PC-9 (cell line): ENCODE results near the gene CLN6.

Source experiments
- EZH2 ChIP-seq: fragments of 200-600 bp; sonication (generic); IDR thresholded peaks from 2 replicates; pipeline ENCODE4 v1.8.0; 2017; ENCODE audit warnings: antibody characterized with exemption, low read depth
- TF ChIP-seq, protein P1 (sequence below): fragments of 200-600 bp; sonication (generic); conservative IDR thresholded peaks from 2 replicates; pipeline ENCODE4 v1.6.1; 2017; ENCODE audit warnings: mixed run types, antibody characterized with exemption, mild to moderate bottlenecking, moderate library complexity

DNA sequence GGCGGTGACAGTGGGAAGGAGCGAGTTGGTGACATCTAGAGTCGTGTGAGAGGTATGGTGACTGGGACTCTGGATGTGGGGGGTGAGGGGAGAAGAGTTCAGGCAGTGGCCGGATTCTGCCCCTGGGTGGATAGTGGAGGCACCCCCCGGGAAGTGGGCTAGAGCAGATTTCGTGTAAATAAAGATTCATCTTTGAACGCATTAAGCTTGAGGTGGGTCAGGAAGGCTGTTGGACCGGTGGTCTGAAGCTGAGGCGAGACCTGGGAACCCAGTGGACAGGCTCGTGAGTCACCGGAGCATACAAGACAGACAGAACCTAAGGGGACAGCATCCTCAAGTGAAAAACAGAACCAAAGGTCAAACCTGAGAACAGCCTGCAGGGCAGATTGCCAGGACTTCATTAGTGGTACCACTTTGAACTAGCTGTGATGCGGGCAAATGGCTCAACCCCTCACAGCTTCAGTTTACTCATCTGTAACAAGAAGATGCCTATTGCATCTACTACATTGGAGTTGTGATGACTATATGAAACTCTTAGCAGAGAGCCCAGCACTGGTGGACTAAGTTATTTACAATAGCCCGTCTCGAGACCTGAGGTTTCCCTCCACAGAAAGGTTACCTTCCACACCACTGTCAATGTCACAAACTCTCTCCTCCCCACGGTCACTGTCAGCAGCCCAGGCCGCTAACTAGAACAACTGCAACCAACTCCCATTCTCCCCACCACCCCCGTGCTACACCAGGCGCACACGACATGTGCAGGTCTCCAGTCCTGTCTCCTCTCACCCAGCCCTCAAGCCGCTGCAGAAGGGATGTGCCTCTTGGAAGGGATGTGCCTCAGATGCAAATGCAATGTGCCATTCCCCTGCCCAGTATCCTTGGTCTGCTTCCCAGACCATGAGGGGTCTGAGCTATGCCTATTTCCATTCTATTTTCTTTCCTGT is 901 bp upstream of the CLN6 start:
- TF ChIP-seq, protein P1, sequence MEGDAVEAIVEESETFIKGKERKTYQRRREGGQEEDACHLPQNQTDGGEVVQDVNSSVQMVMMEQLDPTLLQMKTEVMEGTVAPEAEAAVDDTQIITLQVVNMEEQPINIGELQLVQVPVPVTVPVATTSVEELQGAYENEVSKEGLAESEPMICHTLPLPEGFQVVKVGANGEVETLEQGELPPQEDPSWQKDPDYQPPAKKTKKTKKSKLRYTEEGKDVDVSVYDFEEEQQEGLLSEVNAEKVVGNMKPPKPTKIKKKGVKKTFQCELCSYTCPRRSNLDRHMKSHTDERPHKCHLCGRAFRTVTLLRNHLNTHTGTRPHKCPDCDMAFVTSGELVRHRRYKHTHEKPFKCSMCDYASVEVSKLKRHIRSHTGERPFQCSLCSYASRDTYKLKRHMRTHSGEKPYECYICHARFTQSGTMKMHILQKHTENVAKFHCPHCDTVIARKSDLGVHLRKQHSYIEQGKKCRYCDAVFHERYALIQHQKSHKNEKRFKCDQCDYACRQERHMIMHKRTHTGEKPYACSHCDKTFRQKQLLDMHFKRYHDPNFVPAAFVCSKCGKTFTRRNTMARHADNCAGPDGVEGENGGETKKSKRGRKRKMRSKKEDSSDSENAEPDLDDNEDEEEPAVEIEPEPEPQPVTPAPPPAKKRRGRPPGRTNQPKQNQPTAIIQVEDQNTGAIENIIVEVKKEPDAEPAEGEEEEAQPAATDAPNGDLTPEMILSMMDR: no peak
- TF ChIP-seq EZH2: no peak
